ENCODE results near the gene ENDOV.

ENDOV gene

DNA sequence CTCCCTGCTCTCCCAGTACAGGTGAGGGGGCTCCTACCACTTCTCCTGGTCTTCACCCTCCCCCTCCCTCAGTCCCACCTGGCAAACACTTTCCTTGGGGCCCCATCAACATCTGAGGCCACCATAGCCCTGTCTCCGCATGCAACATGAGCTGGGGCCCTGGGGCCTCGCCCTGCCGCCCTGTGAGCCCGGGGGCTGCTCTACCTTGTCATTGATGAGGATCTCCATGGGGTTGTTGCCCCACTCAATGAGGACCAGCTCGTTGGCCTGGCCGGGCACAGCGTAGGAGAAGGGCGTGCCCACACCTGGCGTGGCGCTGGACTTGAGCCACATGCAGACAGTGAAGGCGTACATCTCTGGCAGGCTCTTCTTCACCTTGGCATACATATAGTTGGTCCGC is 58.0 kb downstream of the ENDOV start:
- TF ChIP-seq, protein P1, sequence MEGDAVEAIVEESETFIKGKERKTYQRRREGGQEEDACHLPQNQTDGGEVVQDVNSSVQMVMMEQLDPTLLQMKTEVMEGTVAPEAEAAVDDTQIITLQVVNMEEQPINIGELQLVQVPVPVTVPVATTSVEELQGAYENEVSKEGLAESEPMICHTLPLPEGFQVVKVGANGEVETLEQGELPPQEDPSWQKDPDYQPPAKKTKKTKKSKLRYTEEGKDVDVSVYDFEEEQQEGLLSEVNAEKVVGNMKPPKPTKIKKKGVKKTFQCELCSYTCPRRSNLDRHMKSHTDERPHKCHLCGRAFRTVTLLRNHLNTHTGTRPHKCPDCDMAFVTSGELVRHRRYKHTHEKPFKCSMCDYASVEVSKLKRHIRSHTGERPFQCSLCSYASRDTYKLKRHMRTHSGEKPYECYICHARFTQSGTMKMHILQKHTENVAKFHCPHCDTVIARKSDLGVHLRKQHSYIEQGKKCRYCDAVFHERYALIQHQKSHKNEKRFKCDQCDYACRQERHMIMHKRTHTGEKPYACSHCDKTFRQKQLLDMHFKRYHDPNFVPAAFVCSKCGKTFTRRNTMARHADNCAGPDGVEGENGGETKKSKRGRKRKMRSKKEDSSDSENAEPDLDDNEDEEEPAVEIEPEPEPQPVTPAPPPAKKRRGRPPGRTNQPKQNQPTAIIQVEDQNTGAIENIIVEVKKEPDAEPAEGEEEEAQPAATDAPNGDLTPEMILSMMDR (IDR thresholded peaks at IDR 0.05; ENCODE audit: insufficient read depth, missing control alignments): no peak
- FAIRE-seq: no peak
- DNase-seq (ENCODE audit: insufficient read length, low spot score): no peak

DNA sequence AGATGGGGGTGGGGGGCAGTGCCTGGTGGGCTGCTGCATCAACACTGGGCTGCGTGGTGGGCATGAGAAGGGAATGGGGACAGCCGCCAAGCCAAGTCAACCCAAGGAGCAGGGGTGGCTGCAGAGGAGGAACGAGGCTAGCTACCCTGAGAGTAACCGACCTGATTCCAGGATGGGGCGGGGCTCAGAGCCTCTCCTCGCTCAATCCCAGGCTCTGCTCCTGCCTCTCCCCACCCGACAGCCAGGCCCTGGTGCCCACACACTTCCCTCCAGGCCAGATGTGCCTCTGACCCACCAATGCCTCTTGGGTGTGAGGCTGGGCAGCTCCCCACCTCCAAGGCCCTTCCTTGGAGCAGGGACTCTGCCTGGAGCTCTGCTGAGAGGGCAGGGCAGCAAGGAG is 58.7 kb downstream of the ENDOV start:
- FAIRE-seq: no peak
- TF ChIP-seq, protein P1 (IDR thresholded peaks at IDR 0.05; ENCODE audit: insufficient read depth, missing control alignments): no peak
- no peak for DNase-seq (ENCODE audit: insufficient read length, low spot score)

DNA sequence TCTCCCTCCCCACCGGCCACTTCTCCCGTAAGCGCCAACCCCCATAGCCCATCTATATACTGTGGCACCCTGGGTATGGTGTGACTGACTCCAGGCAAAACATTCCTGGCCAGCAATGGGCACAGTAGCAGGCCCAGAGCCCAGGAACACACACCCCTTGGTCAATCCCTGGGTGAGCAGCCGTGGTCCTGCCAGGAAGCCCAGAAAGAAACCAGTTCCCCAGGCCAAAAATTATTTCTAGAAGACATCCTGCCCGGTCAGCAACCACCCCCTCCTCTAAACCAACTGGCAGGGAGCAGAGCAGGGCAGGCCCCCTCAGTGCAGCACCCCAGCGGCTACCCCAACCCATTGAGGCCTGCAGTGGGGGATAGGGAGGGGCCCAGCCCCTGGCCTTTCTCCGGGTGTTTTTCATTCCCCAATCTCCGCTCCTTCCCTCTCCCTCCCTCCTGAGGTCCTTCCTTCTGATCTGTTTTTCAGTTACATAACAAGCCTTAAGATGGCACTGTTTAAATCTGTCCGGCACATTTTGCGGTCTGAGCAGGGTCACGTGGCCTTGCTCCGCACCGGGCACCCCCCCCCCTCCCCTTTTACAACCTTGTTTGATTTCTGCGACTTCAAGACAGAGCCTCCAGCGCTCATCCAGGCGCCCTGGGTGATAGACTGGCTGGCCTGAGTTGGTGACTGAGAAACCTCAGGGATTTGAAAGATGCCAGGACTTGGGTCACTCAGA is 59.4 kb downstream of the ENDOV start:
- no peak for DNase-seq (ENCODE audit: insufficient read length, low spot score)
- TF ChIP-seq, protein P1 (IDR thresholded peaks at IDR 0.05; ENCODE audit: insufficient read depth, missing control alignments): peak; percentile 44
- no peak for FAIRE-seq

DNA sequence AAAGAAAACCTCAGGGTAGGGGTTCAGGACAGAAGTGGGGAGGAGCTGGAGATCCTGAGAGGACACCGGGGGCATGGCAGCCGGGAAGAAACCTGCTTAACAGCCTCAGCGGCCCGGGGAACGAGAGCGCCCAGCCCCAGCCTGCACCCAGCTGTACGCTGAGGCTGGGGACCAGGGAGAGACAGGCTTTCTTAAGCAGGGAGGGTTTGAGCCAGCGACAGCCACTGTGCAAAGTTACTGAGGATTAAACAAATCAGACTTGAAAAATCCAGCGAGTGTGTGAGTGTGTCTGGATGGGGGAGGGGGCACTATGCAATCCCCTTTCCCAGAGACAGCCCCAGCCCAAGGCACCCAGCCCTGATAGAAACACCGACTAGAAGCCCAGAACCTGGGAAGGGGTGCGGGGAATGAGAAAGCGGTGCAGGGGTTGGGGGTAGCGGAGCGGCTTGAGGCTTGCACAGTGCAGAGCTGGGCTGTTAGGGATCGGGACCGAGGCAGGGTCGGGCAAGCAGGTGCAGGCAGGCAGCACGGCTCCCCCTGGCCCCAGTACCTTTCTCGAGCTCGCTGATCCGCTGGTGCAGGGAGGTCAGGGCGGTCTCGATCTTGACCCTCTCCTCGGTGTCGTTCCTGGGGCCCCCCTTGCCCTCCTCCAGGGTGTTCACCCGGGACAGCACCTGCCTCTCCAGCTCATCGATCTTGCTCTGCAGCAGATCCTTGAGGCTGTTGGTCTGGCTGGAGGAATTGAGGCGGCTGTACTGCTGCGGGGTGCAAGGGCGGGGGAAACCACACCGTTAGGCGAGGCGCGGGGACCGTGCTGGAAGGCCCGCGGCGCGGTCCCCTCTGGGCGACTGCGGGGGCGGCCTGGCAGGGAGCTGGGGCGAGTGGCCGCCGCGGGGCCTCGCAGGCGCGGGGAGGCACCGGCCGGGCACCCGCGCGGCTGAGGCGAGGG is 60.3 kb downstream of the ENDOV start:
- no peak for FAIRE-seq
- TF ChIP-seq, protein P1 (IDR thresholded peaks at IDR 0.05; ENCODE audit: insufficient read depth, missing control alignments): no peak

DNA sequence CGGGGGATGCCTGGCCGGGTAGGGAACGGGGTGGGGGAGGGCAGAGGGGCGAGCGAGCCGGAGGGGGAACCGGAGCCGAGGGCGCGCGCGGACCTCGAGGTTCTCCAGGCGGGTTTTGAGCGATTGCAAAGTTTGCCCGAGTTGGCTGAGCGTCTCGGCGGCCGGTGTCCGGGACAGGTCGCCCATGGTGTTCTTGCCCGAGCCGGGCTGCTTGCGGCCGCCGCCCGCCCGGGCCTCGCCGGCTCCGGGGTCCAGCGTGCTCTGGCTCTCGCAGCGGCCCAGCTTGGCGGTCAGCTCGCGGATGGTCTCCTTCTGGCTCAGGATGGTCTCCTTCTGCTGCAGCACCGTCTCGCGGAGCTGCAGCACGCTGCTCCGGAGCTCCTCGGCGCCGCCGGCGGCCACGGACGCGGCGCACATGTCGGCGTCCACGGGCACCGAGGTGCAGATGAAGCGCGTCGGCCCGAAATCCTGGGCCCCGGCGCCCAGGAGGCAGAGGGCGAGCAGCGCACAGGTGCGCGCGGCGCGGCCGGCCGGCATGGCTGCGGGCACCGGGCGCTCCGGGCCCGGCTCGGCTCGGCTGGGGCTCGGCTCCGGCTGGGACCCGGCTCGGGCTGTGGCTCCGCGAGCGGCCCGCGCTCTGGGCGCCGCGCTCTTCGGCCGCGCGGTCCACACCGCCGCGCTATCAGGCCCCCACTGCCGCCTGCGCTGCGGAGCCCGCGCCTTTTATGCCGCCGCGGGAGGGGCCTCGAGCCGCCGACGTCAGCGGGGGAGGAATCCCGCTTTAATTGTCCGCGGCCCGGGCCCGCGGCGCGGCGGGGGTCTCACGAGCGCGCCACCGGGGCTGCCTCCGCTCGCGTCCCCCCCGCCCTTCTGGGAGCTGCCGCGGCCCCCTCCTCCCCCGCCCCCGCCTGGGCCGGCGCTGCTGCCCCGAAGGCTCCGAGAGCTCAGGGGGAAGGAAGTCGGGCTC is 61.2 kb downstream of the ENDOV start, which contains the start of gene NPTX1:
NPTX1 (minus strand) TSS at position 698 of the 967 bp plus-strand sequence; CDS start at position 537, 161 bp downstream.
- DNase-seq (ENCODE audit: insufficient read length, low spot score) (no peak), FAIRE-seq (no peak)
- TF ChIP-seq, protein P1 (IDR thresholded peaks at IDR 0.05; ENCODE audit: insufficient read depth, missing control alignments): no peak

More for the DNA sequence above, 60.3 kb downstream of the ENDOV start:
- DNase-seq (ENCODE audit: insufficient read length, low spot score): no peak

DNA sequence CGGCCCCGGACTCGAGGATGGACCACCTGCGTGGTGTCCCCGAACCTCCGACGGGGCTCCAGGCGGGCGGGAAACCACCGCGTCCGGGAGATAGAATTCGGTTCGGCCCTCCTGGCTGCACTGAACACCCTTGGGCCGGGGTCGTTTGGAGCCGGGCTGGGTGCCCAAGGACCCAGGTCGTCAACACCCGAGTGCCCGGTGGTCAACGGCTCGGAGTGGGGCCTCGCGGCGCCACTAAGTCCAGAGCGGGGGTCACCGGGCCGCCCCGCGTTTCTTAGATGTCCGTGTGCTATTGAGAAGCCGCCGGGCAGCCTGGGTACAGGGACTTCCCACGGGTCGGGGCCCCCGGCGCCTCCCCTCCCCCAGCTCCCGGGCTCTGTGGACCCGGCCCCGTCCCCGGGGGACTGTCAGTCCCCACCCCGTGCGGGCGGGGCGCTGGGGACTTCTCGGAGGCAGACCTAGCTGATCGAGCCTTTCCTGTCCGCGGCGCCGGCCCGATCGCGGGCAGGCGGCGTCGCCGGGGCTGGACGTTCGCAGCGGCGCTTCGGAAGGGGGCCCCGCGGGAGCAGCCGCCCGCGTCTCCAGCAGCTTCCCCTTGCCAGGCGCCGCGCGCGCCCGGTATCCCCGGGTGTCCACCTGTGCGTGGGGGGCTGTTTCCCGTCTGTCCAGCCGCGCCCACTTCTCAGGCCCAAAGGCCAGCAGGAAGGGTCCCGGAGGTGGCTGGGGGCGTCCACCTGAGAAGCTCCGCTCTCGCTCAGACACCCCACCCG is 62.1 kb downstream of the ENDOV start:
- FAIRE-seq (no peak), DNase-seq (ENCODE audit: insufficient read length, low spot score) (no peak)
- TF ChIP-seq, protein P1 (IDR thresholded peaks at IDR 0.05; ENCODE audit: insufficient read depth, missing control alignments): no peak

Data from D721Med (cell line).